ENCODE measurements around the gene WNT9B.

The WNT9B gene

DNA sequence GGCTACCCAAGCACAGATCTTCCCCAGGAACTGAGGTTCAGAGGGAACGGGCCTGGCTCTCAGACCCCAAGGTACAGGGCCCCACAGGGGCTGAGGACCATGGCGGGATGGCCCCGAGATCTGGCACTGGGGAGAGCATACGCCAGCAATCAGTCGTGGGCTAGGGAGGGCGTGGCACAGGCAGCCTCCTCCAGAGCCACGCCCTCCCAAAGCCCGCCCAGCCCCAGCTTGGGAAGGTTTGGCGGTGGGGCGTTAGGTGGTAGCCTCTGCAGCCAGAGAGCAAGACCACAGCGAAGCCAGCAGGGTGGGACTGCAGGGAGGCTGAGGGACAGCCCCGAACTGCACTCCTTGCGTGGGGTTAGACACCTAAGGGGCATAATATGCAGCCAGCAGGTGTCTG is 11.6 kb downstream of the WNT9B start:
- ChIA-PET POLR2A (no interaction called here), CTCF (no interaction called here)
- no peak for DNase-seq (ENCODE audit: extremely low spot score)
- TF ChIP-seq, protein P1, sequence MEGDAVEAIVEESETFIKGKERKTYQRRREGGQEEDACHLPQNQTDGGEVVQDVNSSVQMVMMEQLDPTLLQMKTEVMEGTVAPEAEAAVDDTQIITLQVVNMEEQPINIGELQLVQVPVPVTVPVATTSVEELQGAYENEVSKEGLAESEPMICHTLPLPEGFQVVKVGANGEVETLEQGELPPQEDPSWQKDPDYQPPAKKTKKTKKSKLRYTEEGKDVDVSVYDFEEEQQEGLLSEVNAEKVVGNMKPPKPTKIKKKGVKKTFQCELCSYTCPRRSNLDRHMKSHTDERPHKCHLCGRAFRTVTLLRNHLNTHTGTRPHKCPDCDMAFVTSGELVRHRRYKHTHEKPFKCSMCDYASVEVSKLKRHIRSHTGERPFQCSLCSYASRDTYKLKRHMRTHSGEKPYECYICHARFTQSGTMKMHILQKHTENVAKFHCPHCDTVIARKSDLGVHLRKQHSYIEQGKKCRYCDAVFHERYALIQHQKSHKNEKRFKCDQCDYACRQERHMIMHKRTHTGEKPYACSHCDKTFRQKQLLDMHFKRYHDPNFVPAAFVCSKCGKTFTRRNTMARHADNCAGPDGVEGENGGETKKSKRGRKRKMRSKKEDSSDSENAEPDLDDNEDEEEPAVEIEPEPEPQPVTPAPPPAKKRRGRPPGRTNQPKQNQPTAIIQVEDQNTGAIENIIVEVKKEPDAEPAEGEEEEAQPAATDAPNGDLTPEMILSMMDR (IDR thresholded peaks at IDR 0.05; ENCODE audit: control extremely low read depth, extremely low read depth, low read depth, missing control alignments), result no peak

DNA sequence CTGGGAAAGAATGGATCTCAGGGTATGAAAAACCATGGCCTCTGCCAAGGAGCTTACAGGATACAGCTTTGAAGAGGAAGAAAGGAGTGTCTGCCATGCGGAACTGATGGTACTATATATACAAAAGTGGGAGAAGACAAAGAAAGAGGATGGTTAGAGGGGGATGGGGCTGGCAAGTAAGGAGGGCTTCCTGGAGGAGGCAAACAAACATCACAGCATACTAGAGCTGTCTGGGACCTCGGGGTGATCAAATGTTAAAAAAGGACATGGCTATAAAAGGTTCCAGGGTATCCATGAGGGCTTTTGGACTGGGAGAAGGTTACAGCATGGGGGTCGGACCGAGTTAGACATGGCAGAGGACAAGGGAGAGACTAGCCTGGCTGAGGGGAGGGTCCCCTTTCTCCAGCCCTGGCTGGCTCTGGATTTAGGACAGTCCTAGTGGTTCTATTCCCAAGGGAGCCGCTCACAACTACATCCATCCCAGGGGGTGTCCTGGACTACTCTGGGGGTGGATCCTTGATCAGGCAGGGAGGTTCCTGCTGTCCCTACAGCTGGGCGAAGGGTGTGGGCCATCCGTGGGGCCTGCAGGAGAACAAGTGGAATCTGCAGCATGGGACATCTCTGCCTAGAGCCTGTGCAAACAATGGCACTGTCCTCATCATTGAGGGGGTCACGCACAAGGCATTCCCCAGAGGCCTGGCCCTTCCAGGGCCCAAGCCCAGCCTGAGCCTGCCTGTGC is 12.2 kb downstream of the WNT9B start:
- DNase-seq (ENCODE audit: extremely low spot score), result no peak
- POLR2A ChIA-PET, result no interaction called here
- CTCF ChIA-PET, result no interaction called here
- TF ChIP-seq, protein P1 (IDR thresholded peaks at IDR 0.05; ENCODE audit: control extremely low read depth, extremely low read depth, low read depth, missing control alignments), result no peak

DNA sequence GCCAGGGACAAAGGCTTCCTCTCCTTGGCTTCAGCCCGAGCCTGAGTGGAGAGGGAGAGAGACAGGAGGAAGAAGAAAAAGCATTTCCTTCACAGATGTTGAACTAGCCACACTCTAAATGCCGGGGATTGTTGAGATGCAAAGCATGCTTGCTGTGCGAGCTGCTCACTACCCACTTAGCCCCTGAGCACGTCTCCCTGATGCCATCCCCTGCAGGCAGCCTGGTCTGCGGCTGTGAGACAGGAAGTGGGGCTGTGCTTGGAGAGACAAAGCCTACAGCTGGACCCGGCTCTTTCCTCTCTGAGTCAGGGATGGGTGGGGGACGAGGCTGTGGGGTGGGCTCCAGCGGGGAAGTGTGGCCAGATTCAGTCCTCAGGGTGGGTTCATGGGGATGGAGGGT is 13.7 kb downstream of the WNT9B start:
- ChIA-PET POLR2A (no interaction called here), CTCF (interaction anchor here (1.1 kb wide), 1 partner anchor 11 kb away, joined by 3 read pairs; no protein-coding TSS in a partner anchor)
- TF ChIP-seq, protein P1 (IDR thresholded peaks at IDR 0.05; ENCODE audit: control extremely low read depth, extremely low read depth, low read depth, missing control alignments), result no peak
- DNase-seq (ENCODE audit: extremely low spot score), result no peak

DNA sequence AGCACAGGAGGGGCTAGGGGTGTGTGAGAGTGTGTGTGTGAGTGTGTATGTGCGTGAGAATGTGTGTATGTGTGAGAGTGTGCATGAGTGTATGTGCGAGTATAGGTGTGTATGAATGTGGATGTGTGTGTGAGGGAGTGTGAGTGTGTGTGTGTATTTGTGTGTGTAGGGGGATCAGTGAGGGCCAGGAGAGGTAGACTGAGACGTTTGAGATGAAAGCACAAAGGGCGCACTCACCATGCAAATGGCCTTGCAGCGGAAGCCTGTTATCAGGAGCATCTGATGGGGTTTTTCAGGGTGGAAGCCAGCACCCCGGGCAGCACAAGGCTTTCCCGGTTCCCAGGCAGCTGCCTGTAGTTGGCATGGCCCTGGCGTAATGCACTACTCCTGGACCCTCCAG is 14.9 kb downstream of the WNT9B start:
- TF ChIP-seq, protein P1 (IDR thresholded peaks at IDR 0.05; ENCODE audit: control extremely low read depth, extremely low read depth, low read depth, missing control alignments), result no peak
- CTCF ChIA-PET, result interaction anchor here (1.1 kb wide), 2 partner anchors 12 to 18 kb away, joined by 3 read pairs; no protein-coding TSS in a partner anchor
- DNase-seq (ENCODE audit: extremely low spot score), result no peak
- POLR2A ChIA-PET, result no interaction called here

DNA sequence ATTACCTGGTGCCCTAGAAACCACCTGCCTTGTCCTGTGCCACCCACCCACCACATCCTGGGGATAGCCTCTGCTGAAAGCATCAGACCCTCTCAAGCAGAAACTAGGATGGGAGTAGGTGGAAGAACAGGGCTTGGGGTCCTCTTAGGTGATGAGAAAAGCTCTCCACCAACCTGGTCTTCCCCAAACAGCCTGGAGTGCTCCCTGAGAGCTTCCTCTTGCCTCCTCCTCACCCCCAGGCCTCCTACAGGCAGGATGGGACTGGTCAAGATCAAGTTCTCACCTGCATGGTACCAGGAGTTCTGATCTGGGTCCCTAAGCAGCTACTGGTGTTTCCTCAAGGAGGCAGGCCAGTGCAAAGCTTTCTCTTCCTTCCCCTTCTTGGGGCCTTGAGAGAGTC is 15.4 kb downstream of the WNT9B start:
- CTCF ChIA-PET, result interaction anchor here (1.1 kb wide), 1 partner anchor 17 kb away, joined by 3 read pairs; no protein-coding TSS in a partner anchor
- TF ChIP-seq, protein P1 (IDR thresholded peaks at IDR 0.05; ENCODE audit: control extremely low read depth, extremely low read depth, low read depth, missing control alignments), result no peak
- POLR2A ChIA-PET, result no interaction called here
- no peak for DNase-seq (ENCODE audit: extremely low spot score)

DNA sequence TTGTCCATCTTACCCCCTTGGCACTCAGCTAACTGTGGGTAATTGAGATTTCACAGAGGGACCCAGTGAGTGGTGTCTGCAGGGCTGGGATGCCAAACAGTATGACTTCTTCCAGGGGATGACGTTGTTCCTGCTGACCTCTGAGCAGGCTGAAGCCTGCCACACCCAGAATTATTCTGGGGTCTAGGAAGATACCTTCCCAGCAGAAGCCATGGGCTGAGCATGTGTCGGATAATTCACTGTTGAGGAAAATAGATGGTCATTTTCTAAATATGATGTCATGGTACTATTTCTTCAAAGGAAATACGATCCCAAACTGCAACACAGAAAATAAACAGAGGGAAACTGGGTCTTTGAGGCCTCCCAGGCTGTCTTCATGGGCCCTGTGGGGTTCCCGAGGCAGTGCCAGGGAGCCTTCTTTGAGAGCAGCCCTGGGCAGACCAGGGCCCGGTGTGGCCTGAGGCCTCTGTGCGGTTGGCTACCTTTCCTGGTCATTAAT is 17.4 kb downstream of the WNT9B start:
- TF ChIP-seq, protein P1 (IDR thresholded peaks at IDR 0.05; ENCODE audit: control extremely low read depth, extremely low read depth, low read depth, missing control alignments), result no peak
- DNase-seq (ENCODE audit: extremely low spot score), result no peak
- ChIA-PET POLR2A (no interaction called here), CTCF (no interaction called here)

Data from GM10248 (cell line).